HCT116 (cell line): ENCODE data around the gene SPAG4. TPM values are rescaled to one million over a fixed set of nuclear protein-coding genes. Genes with fewer than 3 reads are reported as not detected.

ENCODE experiments used
- ATAC-seq: fragments of 200-7000 bp; cut with Tn5 transposase; 2 replicates; pipeline ENCODE4 v1.9.1; 2020; ENCODE audit warnings: mild to moderate bottlenecking, moderate library complexity
- BruUV-seq: library from RNA; stranded (reverse); fragments of 400-500 nt; replicated peaks from 2 replicates; lab custom pipeline; 2021; lab: Mats Ljungman, UMichigan
- CTCF ChIA-PET: fragments of 300-600 bp; sonication (Branson Sonifier 250); formaldehyde crosslinking; loops from one replicate; lab custom pipeline; 2021; ENCODE audit warnings: antibody characterized with exemption; lab: Charles Lee
- POLR2A ChIA-PET: fragments of 300-600, 350-600 bp; sonication (Branson Sonifier 250); formaldehyde crosslinking; loops from one replicate; lab custom pipeline; 2021; ENCODE audit warnings: antibody characterized with exemption; lab: Charles Lee
- RAD21 ChIA-PET, 2 experiments: fragments of 300-600 bp; sonication (Branson Sonifier 250); formaldehyde crosslinking; loops; one replicate each; lab custom pipeline; 2023; ENCODE audit warnings: low total read pairs in 2 of 2; ENCODE audit not compliant: uncharacterized antibody in 2 of 2, unreplicated experiment in 2 of 2, low non-redundant PET in 1 of 2; lab: Charles Lee
- DNase-seq: peaks from one replicate; pipeline ENCODE4 v3.0.0-alpha.2; 2010; ENCODE audit warnings: low read depth, low spot score
- H2AFZ ChIP-seq: fragments of 200-600 bp; shearing (Covaris generic), sonication (generic); 2 replicates; pipeline ENCODE4 v1.6.1; 2017; ENCODE audit warnings: low read depth, mixed run types, mixed read lengths, antibody characterized with exemption, low read length; ENCODE audit not compliant: poor library complexity, severe bottlenecking
- H3K27ac ChIP-seq: 2 replicates; pipeline ENCODE4 v1.5.1; 2012; ENCODE audit warnings: low read depth, low read length
- H3K27me3 ChIP-seq: fragments of 200-600 bp; sonication (generic); 2 replicates; pipeline ENCODE4 v1.6.1; 2016; ENCODE audit warnings: mixed run types, low read length, mixed read lengths; ENCODE audit not compliant: insufficient read depth
- H3K36me3 ChIP-seq, 2 experiments: fragments of 200-500 bp in 1 of 2; fragments of 200-600 bp in 1 of 2; sonication (Bioruptor generic) in 1 of 2; sonication (generic) in 1 of 2; 2 replicates each; pipeline versions ENCODE4 v1.5.1 to v1.6.1; 2014 to 2016; ENCODE audit warnings: low read length in 2 of 2, inconsistent platforms in 1 of 2, mixed read lengths in 1 of 2, mixed run types in 1 of 2; ENCODE audit not compliant: insufficient read depth in 2 of 2, control insufficient read depth in 1 of 2
- H3K4me1 ChIP-seq, 2 experiments: fragments of 200-600 bp in 1 of 2; sonication (generic) in 1 of 2; 2 replicates each; pipeline versions ENCODE4 v1.5.1 to v1.6.1; 2012 to 2017; ENCODE audit warnings: low read length in 2 of 2, inconsistent platforms in 1 of 2, mild to moderate bottlenecking in 1 of 2, mixed read lengths in 1 of 2, mixed run types in 1 of 2, moderate library complexity in 1 of 2; ENCODE audit not compliant: insufficient read depth in 2 of 2, control insufficient read depth in 1 of 2
- H3K4me2 ChIP-seq: fragments of 200-600 bp; sonication (generic); 2 replicates; pipeline ENCODE4 v1.6.1; 2017; ENCODE audit warnings: mixed run types, low read length, mixed read lengths
- H3K4me3 ChIP-seq, 2 experiments: fragments of 200-600 bp in 1 of 2; sonication (generic) in 1 of 2; replicated peaks in 1 of 2; 2 replicates each; pipeline ENCODE4 v1.5.1; 2011 to 2016; ENCODE audit warnings: low read length in 2 of 2, control low read depth in 1 of 2, low read depth in 1 of 2, mild to moderate bottlenecking in 1 of 2, mixed read lengths in 1 of 2, mixed run types in 1 of 2
- H3K79me2 ChIP-seq: fragments of 200-600 bp; sonication (generic); 2 replicates; pipeline ENCODE4 v1.6.1; 2017; ENCODE audit warnings: mild to moderate bottlenecking, mixed run types, low read length, moderate library complexity, mixed read lengths; ENCODE audit not compliant: insufficient read depth
- H3K9ac ChIP-seq: fragments of 200-600 bp; sonication (generic); 2 replicates; pipeline ENCODE4 v1.6.1; 2016; ENCODE audit warnings: low read length, mixed read lengths
- H3K9me2 ChIP-seq: fragments of 200-600 bp; sonication (generic), shearing (Covaris generic); 2 replicates; pipeline ENCODE4 v1.6.1; 2017; ENCODE audit warnings: mixed run types, mild to moderate bottlenecking, moderate library complexity; ENCODE audit not compliant: insufficient read depth
- H3K9me3 ChIP-seq, 2 experiments: fragments of 200-500 bp in 1 of 2; fragments of 200-600 bp in 1 of 2; sonication (Bioruptor generic) in 1 of 2; sonication (generic) in 1 of 2; 2 replicates each; pipeline ENCODE4 v1.6.1; 2014 to 2017; ENCODE audit warnings: low read length in 2 of 2, mixed read lengths in 2 of 2, inconsistent platforms in 1 of 2, low read depth in 1 of 2, mild to moderate bottlenecking in 1 of 2, mixed run types in 1 of 2, moderate library complexity in 1 of 2; ENCODE audit not compliant: control insufficient read depth in 1 of 2, insufficient read depth in 1 of 2
- H4K20me1 ChIP-seq: fragments of 200-600 bp; sonication (generic), shearing (Covaris generic); 2 replicates; pipeline ENCODE4 v1.6.1; 2017; ENCODE audit warnings: mixed run types, mild to moderate bottlenecking, moderate library complexity; ENCODE audit not compliant: insufficient read depth
- CEBPB ChIP-seq: IDR thresholded peaks from 2 replicates; pipeline ENCODE4 v1.6.1; 2012; ENCODE audit warnings: low read depth
- ELF1 ChIP-seq: IDR thresholded peaks from 2 replicates; pipeline ENCODE4 v1.6.1; 2012; ENCODE audit warnings: low read depth, borderline replicate concordance
- EZH2 ChIP-seq: fragments of 200-600 bp; sonication (generic); IDR thresholded peaks from 2 replicates; pipeline ENCODE4 v1.6.1; 2017; ENCODE audit warnings: antibody characterized with exemption, mixed run types
- FOSL1 ChIP-seq: IDR thresholded peaks from 2 replicates; pipeline ENCODE4 v1.6.1; 2012; ENCODE audit warnings: low read depth
- POLR2A ChIP-seq: IDR thresholded peaks from 2 replicates; pipeline ENCODE4 v1.7.0; 2011; ENCODE audit warnings: borderline replicate concordance; ENCODE audit not compliant: insufficient read depth, insufficient read length; ENCODE audit errors: extremely low read depth
- SIN3A ChIP-seq: IDR thresholded peaks from 2 replicates; pipeline ENCODE4 v1.6.1; 2012; ENCODE audit warnings: low read depth
- SRF ChIP-seq: IDR thresholded peaks from 2 replicates; pipeline ENCODE4 v1.6.1; 2012; ENCODE audit warnings: low read depth
- TCF7L2 ChIP-seq: IDR thresholded peaks from 2 replicates; pipeline ENCODE4 v1.7.0; 2011; ENCODE audit warnings: borderline replicate concordance, inconsistent platforms; ENCODE audit not compliant: insufficient read depth, insufficient read length; ENCODE audit errors: extremely low read depth
- YY1 ChIP-seq: IDR thresholded peaks from 2 replicates; pipeline ENCODE4 v1.6.1; 2011; ENCODE audit warnings: low read length, low read depth, moderate library complexity, mild to moderate bottlenecking; ENCODE audit not compliant: insufficient replicate concordance; ENCODE audit errors: extremely low read depth
- ZFX ChIP-seq: fragments of 450-650 bp; IDR thresholded peaks from 2 replicates; pipeline ENCODE4 v1.6.1; 2017
- ZNF274 ChIP-seq: fragments of 200-500 bp; sonication (Bioruptor generic); IDR thresholded peaks from 2 replicates; pipeline ENCODE4 v1.6.1; 2014; ENCODE audit warnings: mild to moderate bottlenecking, low read depth, low read length, inconsistent platforms
- intact Hi-C: fragments of 100-400 bp; cut with micrococcal nuclease; formaldehyde crosslinking; loops from 2 replicates; pipeline ENCODE4 v1.10.0; 2022
- total RNA-seq: library from RNA; stranded (reverse); gene quantifications from one replicate; pipeline ENCODE4 v1.2.1, GENCODE V29; 2021; ENCODE audit not compliant: unreplicated experiment
- TF ChIP-seq, protein P1 (sequence below): IDR thresholded peaks from 2 replicates; pipeline ENCODE4 v1.6.1; 2012
- TF ChIP-seq, protein P2 (sequence below): IDR thresholded peaks from 2 replicates; pipeline ENCODE4 v1.6.1; 2012

The SPAG4 gene
- total RNA-seq, 1 experiment from 2014 or later: 6.2 TPM

DNA sequence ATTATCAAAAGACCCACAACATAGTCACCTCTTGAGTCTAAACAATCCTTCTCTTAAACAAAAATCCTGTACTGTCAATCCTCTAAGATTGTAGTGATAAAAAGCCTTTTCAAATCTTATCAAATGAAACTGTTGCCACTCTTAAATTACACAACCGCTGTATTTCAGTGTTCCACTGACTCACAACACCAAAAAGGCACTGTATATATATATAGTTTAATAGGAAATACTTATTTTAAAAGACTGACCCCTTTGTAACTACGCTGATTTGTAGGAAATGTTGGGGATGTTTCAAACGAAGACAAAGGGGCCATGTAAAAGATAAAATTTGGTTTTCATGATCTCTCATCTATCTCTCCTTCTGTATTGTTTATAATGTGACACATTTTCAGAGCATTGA is 35.0 kb downstream of the SPAG4 start:
- Histone ChIP-seq H3K9me2 (no peaks in the 10 kb centered on the region), H3K27ac (no peak overlapping the region), H3K9ac (no peak overlapping the region), H3K4me2 (no peak overlapping the region), H3K27me3 (no peaks in the 10 kb centered on the region), H3K9me3 (no peaks in the 10 kb centered on the region), H3K79me2 (peaks cover 96% of the 10 kb centered on the region), H2AFZ (no peak overlapping the region), H3K36me3 (peaks cover 14 to 54% of the 10 kb centered on the region in 2 experiments), H3K4me3 (no peak overlapping the region), H4K20me1 (peaks cover 63% of the 10 kb centered on the region), H3K4me1 (no peaks in the 10 kb centered on the region)
- POLR2A ChIA-PET: no interaction called here
- ATAC-seq (no peak), DNase-seq (no peak)
- TF ChIP-seq SIN3A: no peak
- TF ChIP-seq FOSL1: no peak
- TF ChIP-seq, protein P1, sequence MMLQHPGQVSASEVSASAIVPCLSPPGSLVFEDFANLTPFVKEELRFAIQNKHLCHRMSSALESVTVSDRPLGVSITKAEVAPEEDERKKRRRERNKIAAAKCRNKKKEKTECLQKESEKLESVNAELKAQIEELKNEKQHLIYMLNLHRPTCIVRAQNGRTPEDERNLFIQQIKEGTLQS: no peak
- TF ChIP-seq POLR2A: no peak
- no peak for TF ChIP-seq ZFX
- no peak for TF ChIP-seq TCF7L2
- TF ChIP-seq EZH2: no peak
- TF ChIP-seq YY1: no peak
- TF ChIP-seq ELF1: no peak
- TF ChIP-seq SRF: no peak
- no peak for TF ChIP-seq CEBPB
- CTCF ChIA-PET: no interaction called here
- RAD21 ChIA-PET: no interaction called here
- BruUV-seq: no TSS peak
- intact Hi-C loops: no loop called here

DNA sequence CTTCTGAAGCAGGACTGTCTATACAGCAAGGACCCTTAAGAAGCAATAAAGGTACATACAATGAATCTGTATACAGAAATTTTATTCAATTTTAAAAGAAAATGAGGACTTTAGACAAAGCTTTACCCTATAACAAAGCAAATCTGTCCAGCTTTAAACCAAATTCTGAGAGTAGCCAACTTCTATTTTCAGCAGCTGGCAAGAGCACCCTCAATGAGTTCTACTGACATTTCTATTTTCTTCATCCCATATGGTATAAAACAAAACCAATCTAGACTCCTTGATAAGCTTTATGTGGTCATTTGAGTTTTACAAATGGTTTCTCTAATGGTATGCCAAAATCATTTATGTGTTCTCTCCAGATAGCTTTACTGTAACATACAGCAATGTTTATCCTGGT is 36.3 kb downstream of the SPAG4 start:
- no peak overlapping the region for H3K4me2 ChIP-seq
- DNase-seq: no peak
- H3K79me2 ChIP-seq: peaks cover 99% of the 10 kb centered on the region
- TF ChIP-seq CEBPB: no peak
- TF ChIP-seq ZNF274: no peak
- TF ChIP-seq, protein P2, sequence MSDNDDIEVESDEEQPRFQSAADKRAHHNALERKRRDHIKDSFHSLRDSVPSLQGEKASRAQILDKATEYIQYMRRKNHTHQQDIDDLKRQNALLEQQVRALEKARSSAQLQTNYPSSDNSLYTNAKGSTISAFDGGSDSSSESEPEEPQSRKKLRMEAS: no peak
- no peak for TF ChIP-seq POLR2A
- TF ChIP-seq, all 23 proteins: peak for 0
- ATAC-seq: no peak
- Histone ChIP-seq H2AFZ (no peak overlapping the region), H3K4me3 (no peak overlapping the region), H3K36me3 (peaks cover 14 to 54% of the 10 kb centered on the region in 2 experiments), H3K9me2 (no peaks in the 10 kb centered on the region), H3K27me3 (no peaks in the 10 kb centered on the region), H3K9ac (no peak overlapping the region), H3K27ac (no peak overlapping the region), H3K9me3 (no peaks in the 10 kb centered on the region), H3K4me1 (no peaks in the 10 kb centered on the region), H4K20me1 (peaks cover 69% of the 10 kb centered on the region)
- ChIA-PET POLR2A (no interaction called here), RAD21 (no interaction called here), CTCF (no interaction called here)
- intact Hi-C loops: no loop called here
- no TSS peak for BruUV-seq
